ENCODE results near the gene WDR45.

DNA sequence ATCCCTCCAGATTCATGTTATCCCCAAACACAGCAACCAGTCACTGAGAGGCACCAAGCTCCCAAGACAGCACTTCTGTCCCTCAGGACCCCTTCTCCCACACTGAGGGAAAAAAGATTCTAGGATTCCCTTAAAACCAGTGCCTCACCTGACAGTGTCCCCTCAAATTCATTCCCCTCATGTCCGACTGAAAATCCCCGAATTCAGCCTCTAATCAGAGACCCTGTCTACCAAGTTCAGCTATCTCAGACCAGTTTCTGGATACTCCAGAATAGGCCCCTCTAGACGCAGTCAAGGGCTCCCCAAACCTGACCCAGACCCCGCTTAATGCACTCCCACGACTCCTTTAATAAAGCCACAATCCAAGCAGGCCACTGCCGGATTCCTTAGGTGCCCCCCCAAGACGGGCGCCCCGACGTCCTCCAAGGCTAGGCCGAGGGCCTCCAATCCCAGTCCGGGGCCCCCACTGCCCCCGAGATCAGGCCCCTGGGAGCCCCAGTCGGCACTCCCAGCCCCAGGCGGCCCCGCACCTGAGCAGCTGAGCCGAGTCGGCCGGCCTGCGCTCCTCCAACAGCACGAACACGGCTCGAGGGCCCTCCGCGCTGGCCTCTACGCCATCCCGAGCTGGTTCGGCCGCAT, 37.0 kb downstream of the WDR45 start:
- TF ChIP-seq POLR2A (IDR thresholded peaks at IDR 0.05): no peak
- TF ChIP-seq CTCF (IDR thresholded peaks at IDR 0.05 in 8 of 11, conservative IDR thresholded peaks at IDR 0.05 in 3 of 11): no peak
- TF ChIP-seq POLR2AphosphoS5 (IDR thresholded peaks at IDR 0.05): no peak
